CD4-positive, alpha-beta memory T cell (primary cell): ENCODE measurements around the gene USP6. TPM values are rescaled to one million over a fixed set of nuclear protein-coding genes. Genes with fewer than 3 reads are reported as not detected.
"Not testable (repeated sequence)": the region's sequence is repeated elsewhere in the genome, so short reads cannot be mapped to it uniquely, and the experiment has no call there.

Experiments used
- CTCF ChIA-PET: fragments of 350-600 bp; sonication (Branson Sonifier 250); formaldehyde crosslinking; loops from one replicate; lab custom pipeline; 2021; ENCODE audit warnings: inconsistent platforms; ENCODE audit not compliant: partially characterized antibody; lab: Charles Lee
- POLR2A ChIA-PET: fragments of 350-600 bp; sonication (Branson Sonifier 250); formaldehyde crosslinking; loops from one replicate; lab custom pipeline; 2021; ENCODE audit not compliant: partially characterized antibody; lab: Charles Lee
- DNase-seq, 5 donors: peaks; one replicate each; pipeline versions ENCODE4 v3.0.0 to v3.0.0-alpha.2; 2020 to 2022; ENCODE audit warnings: mixed read lengths in 1 of 5
- H3K27ac ChIP-seq: one replicate; pipeline ENCODE4 v1.7.0; 2013; ENCODE audit warnings: low read depth, low read length
- H3K27me3 ChIP-seq: 2 replicates; pipeline ENCODE4 v1.7.0; 2013; ENCODE audit warnings: mild to moderate bottlenecking, low read length, moderate library complexity; ENCODE audit not compliant: insufficient read depth
- H3K36me3 ChIP-seq: 2 replicates; pipeline ENCODE4 v1.7.0; 2013; ENCODE audit warnings: mild to moderate bottlenecking, low read length, moderate library complexity; ENCODE audit not compliant: insufficient read depth
- H3K4me1 ChIP-seq: 2 replicates; pipeline ENCODE4 v1.7.0; 2013; ENCODE audit warnings: mild to moderate bottlenecking, low read length, moderate library complexity; ENCODE audit not compliant: insufficient read depth
- H3K4me3 ChIP-seq, 2 donors: one replicate each; pipeline ENCODE4 v1.7.0; 2013; ENCODE audit warnings: low read length in 2 of 2, mild to moderate bottlenecking in 1 of 2
- H3K9me3 ChIP-seq, 2 donors: one replicate each; pipeline ENCODE4 v1.7.0; 2013; ENCODE audit warnings: low read length in 2 of 2, control low read depth in 1 of 2; ENCODE audit not compliant: control insufficient read depth in 1 of 2
- H3K27ac Mint-ChIP-seq, 7 donors: one replicate each; pipeline ENCODE4 v1.8.0; 2020 to 2021; ENCODE audit warnings: mixed read lengths in 7 of 7, mild to moderate bottlenecking in 6 of 7, inconsistent platforms in 3 of 7, moderate library complexity in 3 of 7
- H3K27me3 Mint-ChIP-seq, 2 donors: one replicate each; pipeline ENCODE4 v1.8.0; 2020 to 2021; ENCODE audit warnings: mixed read lengths in 2 of 2
- H3K36me3 Mint-ChIP-seq, 2 donors: one replicate each; pipeline ENCODE4 v1.8.0; 2020 to 2021; ENCODE audit warnings: mixed read lengths in 2 of 2, inconsistent platforms in 1 of 2, mild to moderate bottlenecking in 1 of 2
- H3K4me1 Mint-ChIP-seq, 4 donors: one replicate each; pipeline ENCODE4 v1.8.0; 2020 to 2021; ENCODE audit warnings: mixed read lengths in 4 of 4, mild to moderate bottlenecking in 1 of 4
- H3K4me3 Mint-ChIP-seq, 8 donors: one replicate each; pipeline ENCODE4 v1.8.0; 2020 to 2021; ENCODE audit warnings: mixed read lengths in 8 of 8, mild to moderate bottlenecking in 7 of 8, moderate library complexity in 6 of 8, inconsistent platforms in 3 of 8
- H3K9me3 Mint-ChIP-seq, 8 donors: one replicate each; pipeline ENCODE4 v1.8.0; 2020 to 2021; ENCODE audit warnings: mixed read lengths in 8 of 8, mild to moderate bottlenecking in 5 of 8, inconsistent platforms in 3 of 8, moderate library complexity in 1 of 8
- intact Hi-C: fragments of 100-400 bp; cut with micrococcal nuclease; formaldehyde crosslinking; loops from one replicate; pipeline ENCODE4 v1.15.1; 2023
- polyA plus RNA-seq, 2 donors: library from polyadenylated mRNA; unstranded; fragments of 300-500 nt; fragmentation: Illumina TruSeq; gene quantifications; one replicate each; pipeline ENCODE4 v1.2.3, GENCODE V29; 2021
- total RNA-seq, 2 experiments: library from RNA; stranded (reverse); gene quantifications; one replicate each; pipeline ENCODE4 v1.2.3, GENCODE V29; 2021

USP6 gene
- total and polyA plus RNA-seq, 4 experiments from 2014 or later, result 0.02 to 0.14 (median 0.02) TPM; not detected in 1

- Histone ChIP-seq H3K9me3 (no peaks in the 10 kb centered on the region), H3K4me3 (no peak overlapping the region), H3K27ac (no peak overlapping the region), H3K4me1 (no peaks in the 10 kb centered on the region), H3K36me3 (no peaks in the 10 kb centered on the region), H3K27me3 (no peaks in the 10 kb centered on the region)
- intact Hi-C loops, result no loop called here
- ChIA-PET CTCF (no interaction called here), POLR2A (no interaction called here)
- Mint-ChIP-seq H3K4me1 (peaks cover 0 to 4% (median 0%) of the 10 kb centered on the region in 4 donors), H3K27ac (no peak overlapping the region), H3K27me3 (peaks cover 0 to 2% of the 10 kb centered on the region in 2 donors), H3K36me3 (no peaks in the 10 kb centered on the region), H3K4me3 (no peak overlapping the region), H3K9me3 (no peaks in the 10 kb centered on the region)
- DNase-seq, result no peak
These were observed 20.1 kb downstream of the USP6 start for GRCh38 chr17:5135726-5136579.

- H3K27me3 ChIP-seq, H3K4me3 ChIP-seq, DNase-seq, H3K36me3 ChIP-seq, H3K9me3 ChIP-seq, H3K4me1 ChIP-seq, H3K4me3 Mint-ChIP-seq, H3K9me3 Mint-ChIP-seq, intact Hi-C loops, H3K27me3 Mint-ChIP-seq, H3K36me3 Mint-ChIP-seq, H3K27ac Mint-ChIP-seq, H3K27ac ChIP-seq, CTCF ChIA-PET, H3K4me1 Mint-ChIP-seq: not testable (repeated sequence)
- POLR2A ChIA-PET, result interaction anchor here (0.6 kb wide), 1 partner anchor 95 kb away, joined by 3 read pairs; no protein-coding TSS in a partner anchor
These were observed 21.0 kb downstream of the USP6 start for GRCh38 chr17:5136580-5137412.

GRCh38 chr17:5137511-5138197 lies 21.8 kb downstream of the USP6 start:
- H3K4me3 ChIP-seq, H3K9me3 ChIP-seq, H3K27ac Mint-ChIP-seq, H3K27ac ChIP-seq, H3K27me3 Mint-ChIP-seq, H3K4me1 Mint-ChIP-seq, H3K27me3 ChIP-seq, H3K36me3 Mint-ChIP-seq, POLR2A ChIA-PET, H3K36me3 ChIP-seq, H3K9me3 Mint-ChIP-seq, H3K4me1 ChIP-seq, intact Hi-C loops, DNase-seq, H3K4me3 Mint-ChIP-seq, CTCF ChIA-PET: not testable (repeated sequence)

- H3K4me1 ChIP-seq, H3K27ac Mint-ChIP-seq, intact Hi-C loops, H3K4me3 ChIP-seq, H3K4me1 Mint-ChIP-seq, H3K27ac ChIP-seq, H3K9me3 ChIP-seq, H3K27me3 Mint-ChIP-seq, H3K4me3 Mint-ChIP-seq, H3K36me3 Mint-ChIP-seq, H3K9me3 Mint-ChIP-seq, H3K36me3 ChIP-seq, CTCF ChIA-PET, DNase-seq, H3K27me3 ChIP-seq, POLR2A ChIA-PET: not testable (repeated sequence)
These were observed 22.3 kb downstream of the USP6 start for GRCh38 chr17:5138198-5138544.

- Mint-ChIP-seq H3K27me3 (no peaks in the 10 kb centered on the region), H3K4me3 (no peak overlapping the region), H3K36me3 (no peaks in the 10 kb centered on the region), H3K27ac (no peak overlapping the region), H3K4me1 (peaks cover 0 to 4% (median 0%) of the 10 kb centered on the region in 4 donors), H3K9me3 (no peaks in the 10 kb centered on the region)
- Histone ChIP-seq H3K4me3 (no peak overlapping the region), H3K27ac (no peak overlapping the region), H3K27me3 (no peaks in the 10 kb centered on the region), H3K9me3 (no peaks in the 10 kb centered on the region), H3K4me1 (no peaks in the 10 kb centered on the region), H3K36me3 (no peaks in the 10 kb centered on the region)
- DNase-seq, result no peak
- ChIA-PET CTCF (no interaction called here), POLR2A (no interaction called here)
- intact Hi-C loops, result no loop called here
These were observed 23.0 kb downstream of the USP6 start for GRCh38 chr17:5138616-5139457.

GRCh38 chr17:5139458-5139732 lies 23.6 kb downstream of the USP6 start:
- POLR2A ChIA-PET, result no interaction called here
- H3K27ac Mint-ChIP-seq, result no peak overlapping the region
- DNase-seq, result no peak
- no peak overlapping the region for H3K4me3 Mint-ChIP-seq
- H3K9me3 Mint-ChIP-seq, result no peaks in the 10 kb centered on the region
- H3K27me3 ChIP-seq, result no peaks in the 10 kb centered on the region
- H3K4me1 ChIP-seq, result no peaks in the 10 kb centered on the region
- H3K36me3 Mint-ChIP-seq, result no peaks in the 10 kb centered on the region
- CTCF ChIA-PET, result no interaction called here
- intact Hi-C loops, result no loop called here
- no peak overlapping the region for H3K4me3 ChIP-seq
- H3K4me1 Mint-ChIP-seq, result peaks cover 0 to 4% (median 0%) of the 10 kb centered on the region in 4 donors
- no peaks in the 10 kb centered on the region for H3K36me3 ChIP-seq
- no peaks in the 10 kb centered on the region for H3K27me3 Mint-ChIP-seq
- H3K27ac ChIP-seq, result no peak overlapping the region
- no peaks in the 10 kb centered on the region for H3K9me3 ChIP-seq

GRCh38 chr17:5142877-5143276 lies 27.0 kb downstream of the USP6 start:
- H3K4me3 Mint-ChIP-seq, H3K4me3 ChIP-seq, CTCF ChIA-PET, H3K36me3 ChIP-seq, DNase-seq, H3K4me1 ChIP-seq, H3K9me3 Mint-ChIP-seq, H3K27ac ChIP-seq, H3K9me3 ChIP-seq, intact Hi-C loops, POLR2A ChIA-PET, H3K4me1 Mint-ChIP-seq, H3K27me3 ChIP-seq, H3K27me3 Mint-ChIP-seq, H3K36me3 Mint-ChIP-seq, H3K27ac Mint-ChIP-seq: not testable (repeated sequence)
